ENCODE data around the gene SEC24A.

DNA sequence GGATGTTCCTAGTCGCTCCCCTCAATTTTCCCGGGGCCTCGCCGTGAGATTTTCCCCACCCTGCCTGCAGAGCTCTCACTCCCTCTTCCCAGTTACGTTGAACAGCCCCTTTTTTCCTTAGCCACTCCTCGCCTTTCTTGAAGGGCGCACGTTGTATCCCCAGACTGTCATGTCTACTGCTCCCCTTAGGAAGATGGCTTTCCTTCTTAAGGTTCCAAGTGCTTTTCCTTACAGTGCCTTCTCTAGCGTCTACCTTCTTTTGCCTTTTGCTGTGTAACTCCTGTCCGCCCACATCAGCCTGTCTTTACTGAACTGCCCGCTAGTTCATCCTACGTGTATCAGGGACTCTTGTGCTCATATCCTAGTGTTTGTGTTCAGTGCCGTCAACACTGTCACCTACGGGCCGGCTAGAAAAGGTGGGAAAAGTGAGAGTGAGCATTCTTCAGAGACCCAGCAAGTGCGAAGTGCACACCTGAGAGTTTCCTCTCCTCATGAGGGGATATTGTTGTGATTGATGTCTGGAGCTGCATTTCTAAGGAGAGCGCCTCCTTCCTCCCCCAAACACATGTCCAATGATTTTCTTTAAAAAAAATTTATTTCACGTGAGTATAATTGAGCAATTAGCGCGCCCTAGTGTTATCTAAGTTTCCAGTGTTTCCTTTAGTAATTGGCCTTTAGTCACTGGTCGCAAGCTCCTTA, 90.5 kb downstream of the SEC24A start:
- TF ChIP-seq CTCF (IDR thresholded peaks at IDR 0.05): peak; percentile 59
- no peak for TF ChIP-seq ZFX (IDR thresholded peaks at IDR 0.05; ENCODE audit: borderline replicate concordance)

All from 22Rv1 (cell line).